Activated CD4-positive, CD25-positive, alpha-beta regulatory T cell treated with anti-CD3 and anti-CD28 coated beads, Interleukin-2, amount 50 U/mL, for 72 hours (primary cell): ENCODE measurements around the gene CCDC88C.
A peak's percentile ranks its signal among the peaks of the same experiment; 100 is the strongest.
"Not testable (repeated sequence)": the region's sequence is repeated elsewhere in the genome, so short reads cannot be mapped to it uniquely, and the experiment has no call there.

ENCODE experiments used
- DNase-seq: peaks from one replicate; pipeline ENCODE4 v3.0.0; 2021

CCDC88C gene

GRCh38 chr14:91417983-91418386 lies 365 bp upstream of the CCDC88C start:
- DNase-seq = no peak

GRCh38 chr14:91416744-91417119 lies 888 bp downstream of the CCDC88C start:
- no peak for DNase-seq

- DNase-seq = peak; percentile 61
Measured at GRCh38 chr14:91415794-91416743, 1.6 kb downstream of the CCDC88C start.

- DNase-seq = no peak
Measured at GRCh38 chr14:91414475-91414833, 3.2 kb downstream of the CCDC88C start.

GRCh38 chr14:91413547-91414474 lies 3.8 kb downstream of the CCDC88C start:
- DNase-seq = no peak

- DNase-seq = no peak
Measured at GRCh38 chr14:91412939-91413338, 4.7 kb downstream of the CCDC88C start.

GRCh38 chr14:91410771-91411536 lies 6.7 kb downstream of the CCDC88C start:
- DNase-seq = no peak

GRCh38 chr14:91409928-91410718 lies 7.5 kb downstream of the CCDC88C start:
- DNase-seq = no peak

- DNase-seq = not testable (repeated sequence)
Measured at GRCh38 chr14:91409240-91409639, 8.4 kb downstream of the CCDC88C start.

GRCh38 chr14:91406982-91407381 lies 10.6 kb downstream of the CCDC88C start:
- DNase-seq = no peak

- DNase-seq = no peak
Measured at GRCh38 chr14:91406451-91406850, 11.2 kb downstream of the CCDC88C start.

GRCh38 chr14:91405724-91406435 lies 11.7 kb downstream of the CCDC88C start:
- DNase-seq = no peak

GRCh38 chr14:91405241-91405721 lies 12.3 kb downstream of the CCDC88C start:
- DNase-seq = no peak

- no peak for DNase-seq
Measured at GRCh38 chr14:91402771-91403600, 14.6 kb downstream of the CCDC88C start.

GRCh38 chr14:91402348-91402747 lies 15.3 kb downstream of the CCDC88C start:
- DNase-seq = no peak

- no peak for DNase-seq
Measured at GRCh38 chr14:91401751-91402150, 15.9 kb downstream of the CCDC88C start.

GRCh38 chr14:91400696-91401095 lies 16.9 kb downstream of the CCDC88C start:
- no peak for DNase-seq

- no peak for DNase-seq
Measured at GRCh38 chr14:91399868-91400640, 17.6 kb downstream of the CCDC88C start.

GRCh38 chr14:91398707-91399106 lies 18.9 kb downstream of the CCDC88C start:
- DNase-seq = no peak
